K562 (cell line): ENCODE data around the gene TPD52L1. TPM values are rescaled to one million over a fixed set of nuclear protein-coding genes. Genes with fewer than 3 reads are reported as not detected.
A peak's percentile ranks its signal among the peaks of the same experiment; 100 is the strongest.

ENCODE experiments used
- ATAC-seq: fragments of 200-7000 bp; cut with Tn5 transposase; 3 replicates; pipeline ENCODE4 v1.9.1; 2020; ENCODE audit warnings: moderate library complexity
- BruUV-seq: library from RNA; stranded (reverse); fragments of 400-500 nt; replicated peaks from 2 replicates; lab custom pipeline; 2021; lab: Mats Ljungman, UMichigan
- CTCF ChIA-PET: fragments of 300-600 bp; formaldehyde crosslinking; extraction: SDS; loops from one replicate; lab custom pipeline; 2021; ENCODE audit warnings: low intra/inter-chr PET ratio; lab: Yijun Ruan, JAX
- POLR2A ChIA-PET: fragments of 300-600, 350-650 bp; sonication (Branson Sonifier 250); formaldehyde crosslinking; extraction: SDS; loops from one replicate; lab custom pipeline; 2021; ENCODE audit warnings: antibody characterized with exemption, inconsistent platforms; lab: Yijun Ruan, JAX
- DNase-seq, 4 experiments: peaks; one replicate each; pipeline versions ENCODE4 v3.0.0 to v3.0.0-alpha.2; 2011 to 2018; ENCODE audit warnings: low spot score in 3 of 4, mixed read lengths in 3 of 4; ENCODE audit errors: extremely low read depth in 1 of 4
- FAIRE-seq: peaks from 2 replicates; lab custom pipeline; 2011; peaks lifted over from hg19 to GRCh38; lab: Jason Lieb, UNC
- H2AFZ ChIP-seq: 2 replicates; pipeline ENCODE4 v1.6.0; 2011; ENCODE audit warnings: low read depth, low read length, control low read depth, inconsistent platforms
- H3K27ac ChIP-seq: fragments of 200-600 bp; 3 replicates; pipeline ENCODE4 v1.8.0; 2011; ENCODE audit warnings: low read depth, mild to moderate bottlenecking, control low read depth, inconsistent platforms, low read length, moderate library complexity, mixed read lengths; ENCODE audit errors: extremely low read depth
- H3K27me3 ChIP-seq, 2 experiments: fragments of 300-600 bp in 1 of 2; 2 replicates in 1 of 2; 3 replicates in 1 of 2; pipeline versions ENCODE4 v1.6.0 to v1.8.0; 2011; ENCODE audit warnings: inconsistent platforms in 2 of 2, low read length in 2 of 2, mild to moderate bottlenecking in 1 of 2, mixed read lengths in 1 of 2, moderate library complexity in 1 of 2; ENCODE audit not compliant: control insufficient read depth in 2 of 2, insufficient read depth in 2 of 2
- H3K36me3 ChIP-seq: fragments of 300-600 bp; 3 replicates; pipeline ENCODE4 v1.8.0; 2011; ENCODE audit warnings: mild to moderate bottlenecking, low read length, inconsistent platforms; ENCODE audit not compliant: control insufficient read depth, insufficient read depth
- H3K4me1 ChIP-seq, 2 experiments: fragments of 200-600 bp in 1 of 2; replicated peaks in 1 of 2; 2 replicates in 1 of 2; 3 replicates in 1 of 2; pipeline versions ENCODE4 v1.5.1 to v1.8.0; 2011; ENCODE audit warnings: inconsistent platforms in 2 of 2, low read length in 2 of 2, mild to moderate bottlenecking in 1 of 2, mixed read lengths in 1 of 2, moderate library complexity in 1 of 2; ENCODE audit not compliant: control insufficient read depth in 2 of 2, insufficient read depth in 2 of 2
- H3K4me2 ChIP-seq: 2 replicates; pipeline ENCODE4 v1.6.1; 2011; ENCODE audit warnings: low read length, control low read depth, inconsistent platforms, mixed read lengths; ENCODE audit not compliant: insufficient read depth
- H3K4me3 ChIP-seq: fragments of 200-600 bp; sonication (generic), shearing (Covaris generic); 2 replicates; pipeline ENCODE4 v1.5.1; 2016; ENCODE audit warnings: control low read depth, inconsistent platforms
- H3K79me2 ChIP-seq: fragments of 200-600 bp; 3 replicates; pipeline ENCODE4 v1.8.0; 2011; ENCODE audit warnings: low read length, inconsistent platforms; ENCODE audit not compliant: control insufficient read depth, insufficient read depth
- H3K9ac ChIP-seq, 2 experiments: 2 replicates each; pipeline versions ENCODE4 v1.6.0 to v1.6.1; 2011; ENCODE audit warnings: low read depth in 2 of 2, low read length in 2 of 2, control low read depth in 1 of 2, inconsistent platforms in 1 of 2, mild to moderate bottlenecking in 1 of 2, mixed read lengths in 1 of 2; ENCODE audit not compliant: insufficient read depth in 1 of 2
- H3K9me1 ChIP-seq: one replicate; pipeline ENCODE4 v1.6.0; 2011; ENCODE audit warnings: inconsistent platforms, mild to moderate bottlenecking, low read length, moderate library complexity; ENCODE audit not compliant: control insufficient read depth, insufficient read depth
- H3K9me3 ChIP-seq: replicated peaks from 2 replicates; pipeline ENCODE4 v1.5.1; 2011; ENCODE audit warnings: low read depth, low read length, inconsistent platforms; ENCODE audit not compliant: control insufficient read depth, insufficient read depth
- H4K20me1 ChIP-seq: replicated peaks from 2 replicates; pipeline ENCODE4 v1.6.1; 2011; ENCODE audit warnings: low read length, inconsistent platforms, mixed read lengths; ENCODE audit not compliant: control insufficient read depth, insufficient read depth
- BRF2 ChIP-seq: IDR thresholded peaks from 3 replicates; pipeline ENCODE4 v1.6.1; 2011; ENCODE audit warnings: borderline replicate concordance, mild to moderate bottlenecking; ENCODE audit not compliant: insufficient read length, insufficient read depth
- CBFA2T2 ChIP-seq: fragments of 450-650 bp; conservative IDR thresholded peaks from 2 replicates; pipeline ENCODE4 v1.6.1; 2017; ENCODE audit warnings: mild to moderate bottlenecking
- ELF4 ChIP-seq: fragments of 450-650 bp; formaldehyde crosslinking; IDR thresholded peaks from 2 replicates; pipeline ENCODE4 v1.4.0; 2022; ENCODE audit warnings: missing genetic modification characterization
- ETS1 ChIP-seq: conservative IDR thresholded peaks from 2 replicates; pipeline ENCODE4 v1.6.1; 2011; ENCODE audit warnings: low read depth, mild to moderate bottlenecking, low read length; ENCODE audit not compliant: control insufficient read depth
- FOXA3 ChIP-seq, 2 experiments: fragments of 450-650 bp in 1 of 2; sonication (generic) in 1 of 2; formaldehyde crosslinking; IDR thresholded peaks in 1 of 2; conservative IDR thresholded peaks in 1 of 2; 2 replicates each; pipeline versions ENCODE4 v1.4.0 to v1.8.0; 2020 to 2022; ENCODE audit warnings: mild to moderate bottlenecking in 2 of 2, missing genetic modification reagents in 1 of 2
- FOXJ3 ChIP-seq: sonication (generic); formaldehyde crosslinking; IDR thresholded peaks from 2 replicates; pipeline ENCODE4 v1.4.0; 2020; ENCODE audit warnings: mild to moderate bottlenecking, missing genetic modification reagents
- HNRNPK ChIP-seq: fragments of 200-400 bp; formaldehyde crosslinking; IDR thresholded peaks from one replicate; pipeline ENCODE4 v1.6.1; 2018; ENCODE audit warnings: mild to moderate bottlenecking, low read depth, low read length; ENCODE audit not compliant: poor library complexity, severe bottlenecking
- MBD2 ChIP-seq: sonication (generic); IDR thresholded peaks from 2 replicates; pipeline ENCODE4 v1.6.1; 2016; ENCODE audit warnings: low read depth, borderline replicate concordance
- MCM7 ChIP-seq, 2 experiments: fragments of 450-650 bp; IDR thresholded peaks; 2 replicates each; pipeline ENCODE4 v1.6.1; 2016 to 2018
- MXI1 ChIP-seq: IDR thresholded peaks from 2 replicates; pipeline ENCODE4 v1.6.1; 2011; ENCODE audit warnings: low read depth, mild to moderate bottlenecking, improper control_type of control experiment, low read length
- RBM22 ChIP-seq: fragments of 200-400 bp; formaldehyde crosslinking; IDR thresholded peaks from 2 replicates; pipeline ENCODE4 v1.6.1; 2018; ENCODE audit warnings: low read length, low read depth; ENCODE audit not compliant: poor library complexity, severe bottlenecking
- ZNF224 ChIP-seq: sonication (generic); formaldehyde crosslinking; IDR thresholded peaks from 2 replicates; pipeline ENCODE4 v1.8.0; 2022; ENCODE audit warnings: mild to moderate bottlenecking, missing genetic modification reagents
- ZNF232 ChIP-seq: sonication (generic); formaldehyde crosslinking; IDR thresholded peaks from 2 replicates; pipeline ENCODE4 v1.8.0; 2022; ENCODE audit warnings: mild to moderate bottlenecking, missing genetic modification reagents
- ZNF274 ChIP-seq: IDR thresholded peaks from 2 replicates; pipeline ENCODE4 v1.6.1; 2011; ENCODE audit warnings: low read depth, mild to moderate bottlenecking, low read length, moderate library complexity, borderline replicate concordance
- WGBS: fragments of 100-300 bp; shearing (Covaris generic); methylation state at CpG from one replicate; pipeline ENCODE4 v1.1.6; 2016; ENCODE audit warnings: low coverage, mixed read lengths; ENCODE audit not compliant: insufficient coverage; ENCODE audit errors: missing lambda C conversion rate; 5-methylcytosine and 5-hydroxymethylcytosine counted together
- in situ Hi-C: fragments of 300-500 bp; cut with MboI; formaldehyde crosslinking; loops from 4 replicates; pipeline ENCODE4 v1.15.0; 2018; ENCODE audit warnings: inconsistent platforms, mixed read lengths
- intact Hi-C: fragments of 100-400 bp; cut with micrococcal nuclease; formaldehyde crosslinking; loops from 2 replicates; pipeline ENCODE4 v1.14.2; 2022
- polyA plus RNA-seq, 8 experiments: library from polyadenylated mRNA; depleted of rRNA in 4 of 8; stranded (reverse) in 5 of 8; unstranded in 3 of 8; fragments of >200 nt; fragmentation: Nextera tagmentation in 2 of 8; fragmentation: Illumina TruSeq in 1 of 8; extraction: Ambion mirVana in 2 of 8; extraction: Trizol in 1 of 8; gene quantifications; 2 replicates each; pipeline versions ENCODE4 v1.2.1 to v1.2.3, GENCODE V29; 2011 to 2014; ENCODE audit warnings: inconsistent platforms in 1 of 8, missing spikeins in 1 of 8
- total RNA-seq, 7 experiments: library from RNA; depleted of rRNA in 6 of 7; stranded (reverse); fragments of >200 nt in 6 of 7; fragmentation: Illumina TruSeq in 2 of 7; extraction: Trizol in 2 of 7; gene quantifications; 2 replicates each; pipeline versions ENCODE4 v1.2.1 to v1.2.3, GENCODE V29; 2011 to 2021; ENCODE audit warnings: low replicate concordance in 1 of 7

TPD52L1 gene
- total and polyA plus RNA-seq, 9 of the 15 experiments (the other 6 are each of a cell fraction or from before 2014, with no cell fraction given), result 12.9 to 149 (median 75.7) TPM

GRCh38 chr6:125140808-125141207 lies 12.8 kb upstream of the TPD52L1 start:
- FAIRE-seq (no peak), DNase-seq (no peak), ATAC-seq (no peak)
- in situ Hi-C loops, result no loop called here
- H3K27ac ChIP-seq, result no peak overlapping the region
- no peak overlapping the region for H3K4me3 ChIP-seq
- BruUV-seq, result no TSS peak
- POLR2A ChIA-PET, result interaction anchor here (0.6 to 1.0 kb wide), 2 partner anchors 9 to 80 kb away, joined by 3 to 4 read pairs; no protein-coding TSS in a partner anchor
- H3K4me1 ChIP-seq, result no peaks in the 10 kb centered on the region
- no peaks in the 10 kb centered on the region for H4K20me1 ChIP-seq
- H3K4me2 ChIP-seq, result no peak overlapping the region
- H3K27me3 ChIP-seq, result no peaks in the 10 kb centered on the region
- TF ChIP-seq FOXJ3 (no peak), MBD2 (no peak), MCM7 (IDR thresholded peaks at IDR 0.05) (no peak)
- CTCF ChIA-PET, result no interaction called here
- intact Hi-C loops, result no loop called here
- no peaks in the 10 kb centered on the region for H3K9me1 ChIP-seq
- H3K9me3 ChIP-seq, result 0 out of 2 replicates have a peak, but pooled peaks cover 2% of the 10 kb centered on the region
- H3K79me2 ChIP-seq, result no peaks in the 10 kb centered on the region
- H3K36me3 ChIP-seq, result no peaks in the 10 kb centered on the region
- no peak overlapping the region for H3K9ac ChIP-seq
- 0 out of 2 replicates have a peak overlapping the region, but pooled peaks have one; percentile 10 for H2AFZ ChIP-seq

GRCh38 chr6:125142618-125143017 lies 11.0 kb upstream of the TPD52L1 start:
- CTCF ChIA-PET, result no interaction called here
- POLR2A ChIA-PET, result no interaction called here
- no peak for FAIRE-seq
- no peak overlapping the region for H3K27ac ChIP-seq
- H3K79me2 ChIP-seq, result no peaks in the 10 kb centered on the region
- no peaks in the 10 kb centered on the region for H3K4me1 ChIP-seq
- intact Hi-C loops, result no loop called here
- no peaks in the 10 kb centered on the region for H3K27me3 ChIP-seq
- no peak overlapping the region for H3K4me3 ChIP-seq
- H3K9me1 ChIP-seq, result no peaks in the 10 kb centered on the region
- H3K9me3 ChIP-seq, result 0 out of 2 replicates have a peak, but pooled peaks cover 2% of the 10 kb centered on the region
- no peak for DNase-seq
- no peak overlapping the region for H3K9ac ChIP-seq
- no peaks in the 10 kb centered on the region for H4K20me1 ChIP-seq
- no peak overlapping the region for H2AFZ ChIP-seq
- ATAC-seq, result no peak
- 32% methylated on average over 2 of the region's 2 CpGs for WGBS
- no peak overlapping the region for H3K4me2 ChIP-seq
- BruUV-seq, result no TSS peak
- no peaks in the 10 kb centered on the region for H3K36me3 ChIP-seq
- in situ Hi-C loops, result no loop called here
- TF ChIP-seq ZNF274 (no peak), RBM22 (no peak), BRF2 (no peak), HNRNPK (no peak), MXI1 (no peak), ZNF232 (CRISPR knock-in tag) (no peak), ZNF224 (CRISPR knock-in tag) (no peak), ETS1 (no peak), ELF4 (no peak), CBFA2T2 (no peak), FOXA3 (CRISPR knock-in tag; conservative IDR thresholded peaks at IDR 0.05 in 1 of 2, IDR thresholded peaks at IDR 0.05 in 1 of 2) (no peak)
